GM19395 (cell line): Measurements from ENCODE around the gene SLC44A4.
"Not testable (repeated sequence)": the region's sequence is repeated elsewhere in the genome, so short reads cannot be mapped to it uniquely, and the experiment has no call there.

Source experiments
- ATAC-seq: cut with Tn5 transposase; IDR thresholded peaks from one replicate; pipeline ENCODE4 v1.9.1; 2021; ENCODE audit warnings: mild to moderate bottlenecking, moderate library complexity; ENCODE audit not compliant: unreplicated experiment

SLC44A4 gene

DNA sequence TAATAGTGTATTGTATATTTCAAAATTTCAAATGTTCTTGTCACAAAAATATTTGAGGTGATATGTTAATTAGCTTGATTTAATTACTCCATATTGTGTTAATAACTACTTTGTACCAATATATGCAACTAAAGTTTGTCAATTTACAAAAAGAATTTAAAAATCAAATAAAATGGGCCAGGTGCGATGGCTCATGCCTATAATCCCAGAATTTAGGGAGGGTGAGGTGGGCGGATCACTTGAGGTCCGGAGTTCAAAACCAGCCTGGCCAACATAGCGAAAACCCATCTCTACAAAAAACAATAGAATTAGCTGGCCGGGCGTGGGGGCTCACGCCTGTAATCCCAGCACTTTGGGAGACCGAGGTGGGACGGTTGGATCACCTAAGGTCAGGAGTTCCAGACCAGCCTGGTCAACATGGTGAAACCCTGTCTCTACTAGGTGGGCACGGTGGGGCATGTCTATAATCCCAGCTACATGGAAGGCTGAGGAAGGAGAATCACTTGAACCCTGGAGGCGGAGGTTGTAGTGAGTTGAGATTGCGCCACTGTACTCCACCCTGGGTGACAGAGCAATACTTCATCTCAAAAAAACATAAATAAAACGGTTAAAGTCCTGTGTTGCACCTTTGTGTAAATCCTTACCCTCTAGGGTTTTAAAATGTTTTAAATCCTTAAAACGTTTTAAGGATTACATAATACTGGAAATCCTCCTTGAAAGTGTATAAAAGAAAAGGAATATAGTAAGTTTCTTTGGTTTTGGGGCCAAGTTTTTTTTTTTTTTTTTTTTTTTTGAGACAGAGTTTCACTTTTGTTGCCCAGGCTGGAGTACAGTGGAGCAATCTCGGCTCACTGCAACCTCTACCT, 47.2 kb downstream of the SLC44A4 start:
- ATAC-seq: no peak

DNA sequence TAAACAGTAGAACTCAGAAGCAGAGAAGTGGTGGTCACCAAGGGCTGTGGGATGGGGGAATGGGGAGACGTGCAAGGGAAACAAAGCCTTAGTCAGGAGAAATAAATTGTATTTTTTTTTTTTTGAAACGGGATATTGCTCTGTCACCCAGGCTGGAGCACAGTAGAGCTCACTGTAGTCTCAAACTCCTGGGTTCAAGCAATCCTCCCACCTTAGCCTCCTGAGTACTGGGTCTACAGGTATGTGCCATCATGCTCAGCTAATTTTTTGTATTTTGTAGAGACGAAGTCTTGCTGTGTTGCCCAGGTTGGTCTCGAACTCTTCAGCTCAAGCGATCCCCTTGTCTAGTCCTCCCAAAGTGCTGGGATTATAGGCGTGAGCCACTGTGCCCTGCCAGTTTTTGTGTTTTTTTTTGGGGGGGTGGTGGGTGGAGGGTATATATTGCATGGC, 47.9 kb downstream of the SLC44A4 start:
- ATAC-seq: no peak

DNA sequence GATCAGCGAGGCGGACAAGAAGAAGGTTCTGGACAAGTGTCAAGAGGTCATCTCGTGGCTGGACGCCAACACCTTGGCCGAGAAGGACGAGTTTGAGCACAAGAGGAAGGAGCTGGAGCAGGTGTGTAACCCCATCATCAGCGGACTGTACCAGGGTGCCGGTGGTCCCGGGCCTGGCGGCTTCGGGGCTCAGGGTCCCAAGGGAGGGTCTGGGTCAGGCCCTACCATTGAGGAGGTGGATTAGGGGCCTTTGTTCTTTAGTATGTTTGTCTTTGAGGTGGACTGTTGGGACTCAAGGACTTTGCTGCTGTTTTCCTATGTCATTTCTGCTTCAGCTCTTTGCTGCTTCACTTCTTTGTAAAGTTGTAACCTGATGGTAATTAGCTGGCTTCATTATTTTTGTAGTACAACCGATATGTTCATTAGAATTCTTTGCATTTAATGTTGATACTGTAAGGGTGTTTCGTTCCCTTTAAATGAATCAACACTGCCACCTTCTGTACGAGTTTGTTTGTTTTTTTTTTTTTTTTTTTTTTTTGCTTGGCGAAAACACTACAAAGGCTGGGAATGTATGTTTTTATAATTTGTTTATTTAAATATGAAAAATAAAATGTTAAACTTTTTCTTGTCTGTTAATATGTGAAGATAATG, 49.0 kb downstream of the SLC44A4 start:
- no peak for ATAC-seq

DNA sequence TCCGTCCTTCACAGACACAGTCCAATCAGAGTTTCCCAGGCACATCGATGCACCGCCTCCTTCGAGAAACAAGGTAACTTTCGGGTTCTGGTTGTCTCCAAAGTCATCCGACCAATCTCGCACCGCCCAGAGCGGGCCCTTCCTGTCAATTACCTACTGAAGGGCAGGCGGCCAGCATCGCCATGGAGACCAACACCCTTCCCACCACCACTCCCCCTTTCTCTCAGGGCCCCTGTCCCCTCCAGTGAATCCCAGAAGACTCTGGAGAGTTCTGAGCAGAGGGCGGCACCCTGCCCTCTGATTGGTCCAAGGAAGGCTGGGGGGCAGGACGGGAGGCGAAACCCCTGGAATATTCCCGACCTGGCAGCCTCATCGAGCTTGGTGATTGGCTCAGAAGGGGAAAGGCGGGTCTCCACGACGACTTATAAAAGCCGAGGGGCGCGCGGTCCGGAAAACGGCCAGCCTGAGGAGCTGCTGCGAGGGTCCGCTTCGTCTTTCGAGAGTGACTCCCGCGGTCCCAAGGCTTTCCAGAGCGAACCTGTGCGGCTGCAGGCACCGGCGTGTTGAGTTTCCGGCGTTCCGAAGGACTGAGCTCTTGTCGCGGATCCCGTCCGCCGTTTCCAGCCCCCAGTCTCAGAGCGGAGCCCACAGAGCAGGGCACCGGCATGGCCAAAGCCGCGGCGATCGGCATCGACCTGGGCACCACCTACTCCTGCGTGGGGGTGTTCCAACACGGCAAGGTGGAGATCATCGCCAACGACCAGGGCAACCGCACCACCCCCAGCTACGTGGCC, 51.3 kb downstream of the SLC44A4 start, which contains the start of gene HSPA1B:
Gene HSPA1B, plus strand, starts transcription at position 453 of the 794 bp plus-strand sequence. Its CDS starts 213 bp downstream, at position 666.
- ATAC-seq: peak; percentile 69

DNA sequence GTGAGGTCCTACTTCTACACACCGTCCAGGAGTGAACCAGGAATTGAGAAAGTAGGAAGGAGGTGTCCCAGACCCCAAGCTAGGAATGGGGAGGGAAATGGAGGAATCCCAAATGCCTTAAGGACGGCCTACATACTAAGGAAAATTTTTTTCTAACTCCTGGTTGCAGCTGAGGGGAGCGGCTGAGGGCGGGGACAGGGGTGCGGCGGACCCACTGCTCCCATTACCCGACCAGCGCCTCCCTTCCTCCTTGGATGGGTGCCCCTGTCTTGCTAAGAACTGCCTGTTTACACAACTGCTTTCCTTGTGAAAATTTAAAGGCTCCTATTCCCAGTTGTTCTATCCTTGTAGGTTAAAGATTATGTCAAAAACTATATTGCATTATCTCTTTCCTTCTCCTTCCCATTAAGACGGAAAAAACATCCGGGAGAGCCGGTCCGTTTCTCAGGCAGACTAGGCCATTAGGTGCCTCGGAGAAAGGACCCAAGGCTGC, 52.0 kb downstream of the SLC44A4 start:
- peak; percentile 10 for ATAC-seq

DNA sequence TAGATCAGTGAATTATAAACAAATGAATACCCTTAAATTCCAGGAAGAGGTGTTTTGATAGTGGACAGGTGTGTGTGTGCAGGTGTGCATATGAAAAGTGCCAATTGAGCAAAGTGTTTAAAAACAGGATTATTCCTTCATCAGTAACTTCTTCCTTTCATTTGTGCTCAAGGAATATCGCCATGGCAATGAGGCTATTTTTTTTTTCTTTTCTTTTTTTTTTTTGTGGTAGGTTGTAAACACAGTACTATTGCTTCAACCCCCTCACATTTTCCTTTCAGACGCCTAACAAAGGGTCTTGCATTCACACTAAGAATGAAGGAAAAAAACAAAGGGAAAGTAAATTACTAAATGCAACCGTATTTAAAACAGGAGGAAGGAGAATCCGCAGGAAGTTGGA, 53.2 kb downstream of the SLC44A4 start:
- no peak for ATAC-seq

DNA sequence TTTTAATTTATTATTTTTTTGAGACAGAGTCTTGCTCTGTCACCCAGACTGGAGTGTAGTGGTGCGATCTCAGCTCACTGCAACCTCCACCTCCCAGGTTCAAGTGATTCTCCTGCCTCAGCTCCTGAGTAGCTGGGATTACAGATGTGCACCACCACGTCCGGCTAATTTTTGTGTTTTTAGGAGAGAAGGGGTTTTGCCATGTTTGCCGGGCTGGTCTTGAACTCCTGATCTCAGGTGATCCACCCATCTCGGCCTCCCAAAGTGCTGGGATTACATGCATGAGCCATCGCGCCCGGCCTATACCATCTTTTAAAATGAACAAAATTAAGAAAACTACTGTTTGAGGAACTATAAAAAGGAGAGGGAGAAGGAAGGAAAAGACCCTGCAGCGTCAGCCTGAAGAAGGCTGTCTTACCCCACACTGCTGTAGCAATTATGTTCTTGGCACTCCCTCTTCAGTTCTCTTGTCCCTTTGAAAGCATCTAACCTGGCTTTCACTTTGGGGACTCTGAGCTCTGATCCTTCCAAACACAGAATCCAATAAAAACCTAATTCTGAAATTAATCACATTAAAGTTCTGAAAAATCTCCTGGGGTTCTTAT, 55.1 kb downstream of the SLC44A4 start:
- not testable (repeated sequence) for ATAC-seq

DNA sequence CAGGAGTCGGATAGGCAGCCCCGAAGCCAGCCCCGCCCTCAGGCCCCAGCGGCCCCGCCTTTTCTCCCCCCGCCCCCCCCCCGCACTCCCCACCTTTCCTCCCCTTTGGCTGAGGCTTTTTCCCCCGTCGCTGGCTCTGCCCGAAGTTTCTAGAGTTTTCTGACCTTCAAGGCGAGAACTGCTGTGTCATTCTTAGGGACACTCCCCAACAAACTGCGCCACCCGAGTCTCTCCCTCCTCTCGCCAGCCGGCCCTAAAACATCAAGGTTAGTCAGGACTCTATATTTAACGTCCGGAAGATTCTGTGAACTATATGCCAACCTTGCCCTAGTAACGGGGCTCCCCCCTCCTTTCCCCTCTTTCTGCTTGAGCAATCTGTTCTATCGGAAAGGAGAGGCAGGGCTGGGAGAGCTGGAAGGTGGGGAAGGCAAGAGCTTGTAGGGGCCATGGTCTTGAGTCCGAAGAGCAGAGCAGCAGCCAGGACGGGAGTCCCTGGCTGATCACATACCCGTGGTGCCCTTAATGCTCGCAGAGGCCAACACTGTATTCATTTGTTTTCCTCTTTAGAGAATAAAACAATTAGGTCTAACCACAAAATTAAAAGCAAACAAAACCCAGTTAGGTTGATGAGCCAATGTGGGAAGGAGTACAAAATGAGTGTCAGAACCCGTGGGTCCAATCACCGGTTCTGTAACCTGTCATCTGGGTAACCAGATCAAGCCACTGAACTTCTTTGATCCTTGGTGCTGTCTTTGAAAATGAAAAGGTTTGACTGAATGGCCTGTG, 56.6 kb downstream of the SLC44A4 start:
- peak; percentile 35 for ATAC-seq

DNA sequence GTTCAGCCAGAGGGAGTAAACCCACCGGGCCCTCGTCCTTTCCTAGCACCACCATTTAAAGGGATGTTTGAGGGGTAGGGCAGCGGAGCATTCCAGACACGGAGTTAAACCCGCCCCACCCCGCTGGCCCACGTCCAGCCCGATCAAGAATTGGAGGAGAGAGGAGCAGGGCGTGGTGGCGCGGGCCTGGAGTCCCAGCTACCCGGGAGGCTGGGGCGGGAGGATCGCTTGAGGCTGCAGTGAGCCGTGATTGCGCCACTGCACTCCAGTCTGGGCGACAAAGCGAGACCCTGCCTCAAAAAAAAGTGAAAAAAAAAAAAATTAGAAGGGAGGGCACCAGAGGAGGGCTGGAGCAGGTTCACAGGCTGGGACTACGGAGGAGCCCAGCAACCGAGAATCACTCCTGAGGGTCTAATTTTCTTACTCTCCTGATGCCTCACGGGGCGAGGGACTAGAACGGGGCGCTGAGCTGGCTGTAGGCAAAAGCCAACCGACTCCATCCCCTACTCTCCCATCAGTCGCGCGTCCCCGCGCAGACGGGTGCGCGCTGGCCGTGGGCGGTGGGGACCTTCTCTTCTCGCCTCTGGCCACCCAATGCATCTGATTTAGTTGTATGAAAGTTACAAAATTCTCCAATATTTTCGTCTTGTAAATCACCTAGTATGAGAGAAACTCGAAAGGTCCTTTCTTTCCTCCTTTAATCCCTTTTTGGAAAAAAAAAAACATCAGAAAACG, 57.3 kb downstream of the SLC44A4 start:
- peak; percentile 48 for ATAC-seq

DNA sequence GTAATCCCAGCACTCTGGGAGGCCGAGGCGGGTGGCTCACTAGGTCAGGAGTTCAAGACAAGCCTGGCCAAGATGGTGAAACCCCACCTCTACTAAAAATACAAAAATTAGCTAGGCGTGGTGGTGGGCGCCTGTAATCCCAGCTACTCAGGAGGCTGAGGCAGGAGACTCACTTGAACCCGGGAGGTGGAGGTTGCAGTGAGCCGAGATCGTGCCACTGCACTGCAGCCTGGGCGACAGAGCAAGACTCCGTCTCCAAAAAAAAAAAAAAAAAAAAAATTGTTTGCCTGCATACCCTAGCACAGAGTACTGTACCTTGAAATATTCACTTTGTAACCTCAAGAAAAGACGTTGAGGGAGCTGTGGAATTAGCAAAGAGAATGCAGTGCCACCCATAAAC, 58.4 kb downstream of the SLC44A4 start:
- ATAC-seq: not testable (repeated sequence)

DNA sequence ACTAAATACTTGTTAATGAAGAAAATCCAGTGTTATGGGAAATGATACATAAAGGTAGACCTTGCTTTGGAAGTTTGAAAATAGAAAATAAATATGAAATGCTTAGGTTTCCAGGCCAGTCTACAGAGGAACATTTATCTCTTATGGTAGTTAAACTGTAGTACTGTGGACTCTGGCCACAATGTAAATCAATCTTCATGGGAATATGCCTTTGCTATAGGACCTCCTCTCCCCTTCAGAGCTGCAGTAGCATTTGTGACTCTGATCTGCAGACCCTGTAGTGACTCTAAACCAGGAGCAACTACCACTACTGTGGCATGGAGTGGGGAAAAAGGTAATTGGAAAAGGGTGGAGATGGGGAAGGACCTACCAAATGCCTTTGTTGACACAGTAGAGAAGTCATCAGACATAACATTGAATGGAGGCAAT, 58.9 kb downstream of the SLC44A4 start:
- ATAC-seq: no peak

DNA sequence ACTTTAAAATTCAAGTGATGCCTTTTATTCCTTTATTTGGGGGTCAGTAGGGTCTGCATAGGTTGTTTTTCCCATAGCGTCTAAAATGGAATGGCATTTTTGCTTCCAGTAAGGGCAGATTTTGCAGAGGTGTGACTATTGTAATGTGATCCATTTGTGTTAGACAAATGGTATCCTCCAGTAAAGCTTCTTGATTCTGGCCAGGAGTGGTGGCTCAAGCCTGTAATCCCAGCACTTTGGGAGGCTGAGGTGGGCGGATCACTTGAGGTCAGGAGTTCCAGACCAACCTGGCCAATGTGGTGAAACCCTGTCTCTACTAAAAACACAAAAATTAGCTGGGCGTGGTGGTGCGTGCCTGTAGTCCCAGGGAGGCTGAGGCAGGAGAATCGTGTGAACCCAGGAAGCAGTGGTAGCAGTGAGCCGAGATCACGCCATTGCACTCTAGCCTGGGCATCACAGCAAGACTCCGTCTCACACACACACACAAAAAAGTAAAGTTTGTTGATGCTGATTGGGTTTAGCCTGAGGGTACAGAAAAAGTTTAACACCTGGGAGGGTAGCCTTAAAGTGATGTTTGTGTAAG, 60.8 kb downstream of the SLC44A4 start:
- ATAC-seq: not testable (repeated sequence)

DNA sequence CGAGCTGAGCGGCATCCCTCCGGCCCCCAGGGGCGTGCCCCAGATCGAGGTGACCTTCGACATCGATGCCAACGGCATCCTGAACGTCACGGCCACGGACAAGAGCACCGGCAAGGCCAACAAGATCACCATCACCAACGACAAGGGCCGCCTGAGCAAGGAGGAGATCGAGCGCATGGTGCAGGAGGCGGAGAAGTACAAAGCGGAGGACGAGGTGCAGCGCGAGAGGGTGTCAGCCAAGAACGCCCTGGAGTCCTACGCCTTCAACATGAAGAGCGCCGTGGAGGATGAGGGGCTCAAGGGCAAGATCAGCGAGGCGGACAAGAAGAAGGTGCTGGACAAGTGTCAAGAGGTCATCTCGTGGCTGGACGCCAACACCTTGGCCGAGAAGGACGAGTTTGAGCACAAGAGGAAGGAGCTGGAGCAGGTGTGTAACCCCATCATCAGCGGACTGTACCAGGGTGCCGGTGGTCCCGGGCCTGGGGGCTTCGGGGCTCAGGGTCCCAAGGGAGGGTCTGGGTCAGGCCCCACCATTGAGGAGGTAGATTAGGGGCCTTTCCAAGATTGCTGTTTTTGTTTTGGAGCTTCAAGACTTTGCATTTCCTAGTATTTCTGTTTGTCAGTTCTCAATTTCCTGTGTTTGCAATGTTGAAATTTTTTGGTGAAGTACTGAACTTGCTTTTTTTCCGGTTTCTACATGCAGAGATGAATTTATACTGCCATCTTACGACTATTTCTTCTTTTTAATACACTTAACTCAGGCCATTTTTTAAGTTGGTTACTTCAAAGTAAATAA, 61.5 kb downstream of the SLC44A4 start:
- not testable (repeated sequence) for ATAC-seq

DNA sequence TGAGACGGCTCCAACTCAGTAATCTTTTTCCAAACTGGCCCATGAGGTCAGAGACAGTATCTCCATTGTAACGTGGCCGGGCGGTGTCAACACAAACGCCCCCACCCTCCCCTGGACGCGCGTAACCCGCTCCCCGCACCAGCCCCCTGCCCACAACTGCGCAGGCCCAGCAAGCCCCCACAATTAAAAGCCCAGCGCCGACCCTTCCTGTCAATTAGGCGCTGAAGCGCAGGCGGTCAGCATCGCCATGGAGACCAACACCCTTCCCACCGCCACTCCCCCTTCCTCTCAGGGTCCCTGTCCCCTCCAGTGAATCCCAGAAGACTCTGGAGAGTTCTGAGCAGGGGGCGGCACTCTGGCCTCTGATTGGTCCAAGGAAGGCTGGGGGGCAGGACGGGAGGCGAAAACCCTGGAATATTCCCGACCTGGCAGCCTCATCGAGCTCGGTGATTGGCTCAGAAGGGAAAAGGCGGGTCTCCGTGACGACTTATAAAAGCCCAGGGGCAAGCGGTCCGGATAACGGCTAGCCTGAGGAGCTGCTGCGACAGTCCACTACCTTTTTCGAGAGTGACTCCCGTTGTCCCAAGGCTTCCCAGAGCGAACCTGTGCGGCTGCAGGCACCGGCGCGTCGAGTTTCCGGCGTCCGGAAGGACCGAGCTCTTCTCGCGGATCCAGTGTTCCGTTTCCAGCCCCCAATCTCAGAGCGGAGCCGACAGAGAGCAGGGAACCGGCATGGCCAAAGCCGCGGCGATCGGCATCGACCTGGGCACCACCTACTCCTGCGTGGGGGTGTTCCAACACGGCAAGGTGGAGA, 63.6 kb downstream of the SLC44A4 start, which contains the start of the genes HSPA1A and HSPA1L:
Gene HSPA1A, plus strand, starts transcription at position 519 of the 814 bp plus-strand sequence. Its CDS starts 214 bp downstream, at position 733.
Gene HSPA1L, minus strand, starts transcription at position 259 of the 814 bp plus-strand sequence. CDS start 3,311 bp downstream, outside the sequence.
- no peak for ATAC-seq

DNA sequence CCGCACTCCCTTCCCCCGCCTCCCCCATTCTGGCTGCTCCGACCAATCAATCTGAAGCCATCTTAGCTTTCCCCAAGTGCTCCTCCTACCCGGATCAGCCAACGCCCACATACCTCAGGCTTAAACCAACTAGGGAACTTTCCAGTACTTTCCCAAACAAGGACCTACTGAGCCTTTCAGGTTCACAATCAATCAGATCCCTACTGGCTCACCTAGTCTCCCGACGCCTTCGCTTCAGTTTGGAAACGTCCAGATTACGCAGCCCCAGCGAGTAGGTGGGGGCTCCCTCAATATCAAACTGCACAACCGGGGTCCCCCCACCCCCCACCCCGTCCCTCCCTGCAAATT, 64.1 kb downstream of the SLC44A4 start:
- no peak for ATAC-seq

DNA sequence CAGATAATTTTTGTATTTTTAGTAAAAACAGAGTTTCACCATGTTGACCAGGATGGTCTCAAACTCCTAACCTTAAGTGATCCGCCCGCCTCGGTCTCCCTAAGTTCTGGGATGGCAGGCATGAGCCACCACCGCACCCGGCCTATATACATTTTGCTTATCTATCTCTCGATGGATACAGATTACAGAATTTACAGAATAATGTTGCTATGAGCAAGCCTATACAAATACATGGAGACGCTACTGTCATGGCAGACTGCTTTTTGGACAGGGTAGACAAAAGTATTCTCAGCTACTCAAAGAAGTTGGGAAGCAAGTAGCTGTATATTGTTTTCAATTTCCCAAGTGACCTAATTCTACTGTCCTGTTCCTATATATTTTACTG, 65.3 kb downstream of the SLC44A4 start:
- ATAC-seq: no peak
